ENCODE measurements around the gene DDTL. TPM values are rescaled to one million over a fixed set of nuclear protein-coding genes. Genes with fewer than 3 reads are reported as not detected.

Gene DDTL
- total and polyA plus RNA-seq, 2 experiments from 2014 or later, result 3.5 to 13.8 TPM

DNA sequence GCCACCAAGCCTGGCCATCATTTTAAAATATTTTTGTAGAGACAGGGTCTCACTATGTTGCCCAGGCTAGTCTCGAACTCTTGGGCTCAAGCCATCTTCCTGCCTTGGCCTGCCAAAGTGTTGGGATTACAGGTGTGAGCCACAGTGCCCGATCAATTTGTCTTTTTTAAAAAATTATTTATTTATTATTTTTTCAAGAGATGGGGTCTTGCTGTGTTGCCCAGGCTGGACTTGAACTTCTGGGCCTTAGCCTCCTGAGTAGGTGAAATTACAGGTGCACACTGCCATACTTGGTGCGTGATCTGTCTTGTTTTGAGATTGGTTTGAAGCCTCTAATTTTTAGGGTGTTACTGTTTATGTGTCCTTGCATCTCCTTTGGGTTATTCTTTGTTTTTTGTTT lies 54.6 kb downstream of the DDTL start:
- Histone ChIP-seq H3K27ac (no peak overlapping the region), H3K36me3 (no peaks in the 10 kb centered on the region), H3K9me3 (ENCODE audit: low read depth) (no peaks in the 10 kb centered on the region), H3K27me3 (no peaks in the 10 kb centered on the region), H3K4me1 (ENCODE audit: low read depth) (no peaks in the 10 kb centered on the region), H3K4me3 (no peak overlapping the region)
- TF ChIP-seq, protein P1, sequence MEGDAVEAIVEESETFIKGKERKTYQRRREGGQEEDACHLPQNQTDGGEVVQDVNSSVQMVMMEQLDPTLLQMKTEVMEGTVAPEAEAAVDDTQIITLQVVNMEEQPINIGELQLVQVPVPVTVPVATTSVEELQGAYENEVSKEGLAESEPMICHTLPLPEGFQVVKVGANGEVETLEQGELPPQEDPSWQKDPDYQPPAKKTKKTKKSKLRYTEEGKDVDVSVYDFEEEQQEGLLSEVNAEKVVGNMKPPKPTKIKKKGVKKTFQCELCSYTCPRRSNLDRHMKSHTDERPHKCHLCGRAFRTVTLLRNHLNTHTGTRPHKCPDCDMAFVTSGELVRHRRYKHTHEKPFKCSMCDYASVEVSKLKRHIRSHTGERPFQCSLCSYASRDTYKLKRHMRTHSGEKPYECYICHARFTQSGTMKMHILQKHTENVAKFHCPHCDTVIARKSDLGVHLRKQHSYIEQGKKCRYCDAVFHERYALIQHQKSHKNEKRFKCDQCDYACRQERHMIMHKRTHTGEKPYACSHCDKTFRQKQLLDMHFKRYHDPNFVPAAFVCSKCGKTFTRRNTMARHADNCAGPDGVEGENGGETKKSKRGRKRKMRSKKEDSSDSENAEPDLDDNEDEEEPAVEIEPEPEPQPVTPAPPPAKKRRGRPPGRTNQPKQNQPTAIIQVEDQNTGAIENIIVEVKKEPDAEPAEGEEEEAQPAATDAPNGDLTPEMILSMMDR (IDR thresholded peaks at IDR 0.05; ENCODE audit: low read depth, low read length), result no peak
- no peak for DNase-seq (ENCODE audit: low read depth in 1 of 2, low spot score in 1 of 2)

Other genes starting within 250 kb of the DDTL start
- gene ZNF70, start 215.8 kb upstream of the DDTL start, total RNA-seq, result 6.4 and 8.4 TPM in 2 replicates
- 2.3 TPM in 2 replicates for gene ZNF70, start 215.8 kb upstream of the DDTL start, polyA plus RNA-seq
- 1.1 and 2.5 TPM in 2 replicates for gene VPREB3, start 212.5 kb upstream of the DDTL start, total RNA-seq
- 3.2 and 3.5 TPM in 2 replicates for gene VPREB3, start 212.5 kb upstream of the DDTL start, polyA plus RNA-seq
- 0.07 TPM in 1 of 2 replicates, not detected in the other for gene C22orf15, start 203.9 kb upstream of the DDTL start, total RNA-seq
- 0.27 and 0.91 TPM in 2 replicates for gene C22orf15, start 203.9 kb upstream of the DDTL start, polyA plus RNA-seq
- gene CHCHD10, start 198.9 kb upstream of the DDTL start, total RNA-seq, result 77.5 and 216 TPM in 2 replicates
- gene CHCHD10, start 198.9 kb upstream of the DDTL start, polyA plus RNA-seq, result 274 and 324 TPM in 2 replicates
- gene MMP11, start 194.0 kb upstream of the DDTL start, total RNA-seq, result 38.2 and 71.2 TPM in 2 replicates
- gene MMP11, start 194.0 kb upstream of the DDTL start, polyA plus RNA-seq, result 39.0 and 61.1 TPM in 2 replicates
- gene SMARCB1, start 179.9 kb upstream of the DDTL start, total RNA-seq, result 147 and 162 TPM in 2 replicates
- gene SMARCB1, start 179.9 kb upstream of the DDTL start, polyA plus RNA-seq, result 170 and 175 TPM in 2 replicates
- gene DERL3, start 127.9 kb upstream of the DDTL start, total RNA-seq, result 18.0 and 46.9 TPM in 2 replicates
- 28.9 and 55.3 TPM in 2 replicates for gene DERL3, start 127.9 kb upstream of the DDTL start, polyA plus RNA-seq
- 27.3 and 28.5 TPM in 2 replicates for gene SLC2A11, start 109.0 kb upstream of the DDTL start, total RNA-seq
- gene SLC2A11, start 109.0 kb upstream of the DDTL start, polyA plus RNA-seq, result 34.2 and 37.9 TPM in 2 replicates
- gene MIF, start 72.5 kb upstream of the DDTL start, total RNA-seq, result 855 and 1,357 TPM in 2 replicates
- 4,717 and 4,854 TPM in 2 replicates for gene MIF, start 72.5 kb upstream of the DDTL start, polyA plus RNA-seq
- 16.9 and 25.9 TPM in 2 replicates for gene GSTT2B, start 5.7 kb upstream of the DDTL start, total RNA-seq
- 28.8 and 42.8 TPM in 2 replicates for gene GSTT2B, start 5.7 kb upstream of the DDTL start, polyA plus RNA-seq
- gene DDT, start 7.6 kb downstream of the DDTL start, total RNA-seq, result 115 and 309 TPM in 2 replicates
- 179 and 244 TPM in 2 replicates for gene DDT, start 7.6 kb downstream of the DDTL start, polyA plus RNA-seq
- gene GSTT2, start 13.2 kb downstream of the DDTL start, total RNA-seq, result 1.2 and 5.2 TPM in 2 replicates
- gene GSTT2, start 13.2 kb downstream of the DDTL start, polyA plus RNA-seq, result 5.0 and 5.1 TPM in 2 replicates
- gene GSTT4, start 38.6 kb downstream of the DDTL start, total RNA-seq, result not detected in 2 replicates
- not detected in 2 replicates for gene GSTT4, start 38.6 kb downstream of the DDTL start, polyA plus RNA-seq
- gene CABIN1, start 44.4 kb downstream of the DDTL start, total RNA-seq, result 115 and 124 TPM in 2 replicates
- gene CABIN1, start 44.4 kb downstream of the DDTL start, polyA plus RNA-seq, result 33.9 and 42.5 TPM in 2 replicates
- 2.2 and 2.6 TPM in 2 replicates for gene SUSD2, start 214.6 kb downstream of the DDTL start, total RNA-seq
- 1.8 and 2.2 TPM in 2 replicates for gene SUSD2, start 214.6 kb downstream of the DDTL start, polyA plus RNA-seq

Data from cardiac muscle cell (in vitro differentiated cells and primary cell).